Liver (tissue), 9 donors: ENCODE results near the gene DAB1. TPM values are rescaled to one million over a fixed set of nuclear protein-coding genes. Genes with fewer than 3 reads are reported as not detected.

Source experiments
- DNase-seq: peaks from one replicate; pipeline ENCODE4 v3.0.0-alpha.2; 2017; ENCODE audit warnings: low spot score
- H3K27ac ChIP-seq, 2 donors: one replicate each; pipeline ENCODE4 v1.7.0; 2013; ENCODE audit warnings: inconsistent platforms in 2 of 2, low read length in 2 of 2, control low read depth in 1 of 2, low read depth in 1 of 2, mild to moderate bottlenecking in 1 of 2
- H3K27me3 ChIP-seq, 4 donors: one replicate each; pipeline versions ENCODE4 v1.6.1 to v1.7.0; 2013; ENCODE audit warnings: low read length in 3 of 4, inconsistent platforms in 1 of 4, mild to moderate bottlenecking in 1 of 4, moderate library complexity in 1 of 4; ENCODE audit not compliant: control insufficient read depth in 4 of 4, insufficient read depth in 4 of 4
- H3K36me3 ChIP-seq, 4 donors: one replicate each; pipeline versions ENCODE4 v1.6.1 to v1.7.0; 2013; ENCODE audit warnings: low read length in 3 of 4, mild to moderate bottlenecking in 3 of 4, low read depth in 1 of 4, moderate library complexity in 1 of 4; ENCODE audit not compliant: control insufficient read depth in 4 of 4, insufficient read depth in 3 of 4
- H3K4me1 ChIP-seq, 4 donors: one replicate each; pipeline versions ENCODE4 v1.6.1 to v1.7.0; 2013; ENCODE audit warnings: low read length in 3 of 4, mild to moderate bottlenecking in 3 of 4, moderate library complexity in 1 of 4; ENCODE audit not compliant: control insufficient read depth in 4 of 4, insufficient read depth in 4 of 4
- H3K4me3 ChIP-seq, 3 donors: one replicate each; pipeline versions ENCODE4 v1.6.1 to v1.7.0; 2013; ENCODE audit warnings: low read length in 3 of 3, control low read depth in 1 of 3, low read depth in 1 of 3, mild to moderate bottlenecking in 1 of 3
- H3K9ac ChIP-seq, 2 donors: one replicate each; pipeline ENCODE4 v1.7.0; 2013; ENCODE audit warnings: low read length in 2 of 2, mild to moderate bottlenecking in 2 of 2, moderate library complexity in 2 of 2, control low read depth in 1 of 2, low read depth in 1 of 2
- H3K9me3 ChIP-seq, 4 donors: one replicate each; pipeline versions ENCODE4 v1.6.1 to v1.7.0; 2013; ENCODE audit warnings: low read length in 3 of 4; ENCODE audit not compliant: control insufficient read depth in 4 of 4
- EGR1 ChIP-seq, 2 donors: IDR thresholded peaks; 2 replicates each; pipeline ENCODE4 v1.6.1; 2016 to 2018; ENCODE audit warnings: antibody characterized with exemption in 2 of 2, low read depth in 2 of 2
- FOXA2 ChIP-seq: IDR thresholded peaks from 2 replicates; pipeline ENCODE4 v1.6.1; 2016; ENCODE audit warnings: antibody characterized with exemption
- GABPA ChIP-seq, 2 donors: IDR thresholded peaks in 1 of 2; conservative IDR thresholded peaks in 1 of 2; 2 replicates each; pipeline ENCODE4 v1.6.1; 2016; ENCODE audit warnings: antibody characterized with exemption in 2 of 2, mild to moderate bottlenecking in 1 of 2, moderate library complexity in 1 of 2
- HNF4A ChIP-seq, 2 donors: conservative IDR thresholded peaks; 2 replicates each; pipeline ENCODE4 v1.6.1; 2016; ENCODE audit warnings: antibody characterized with exemption in 2 of 2, mild to moderate bottlenecking in 2 of 2
- HNF4G ChIP-seq: IDR thresholded peaks from 2 replicates; pipeline ENCODE4 v1.6.1; 2016; ENCODE audit warnings: antibody characterized with exemption
- JUND ChIP-seq, 2 donors: IDR thresholded peaks; 2 replicates each; pipeline ENCODE4 v1.6.1; 2016; ENCODE audit warnings: antibody characterized with exemption in 2 of 2
- NR2F2 ChIP-seq: IDR thresholded peaks from 2 replicates; pipeline ENCODE4 v1.6.1; 2016; ENCODE audit warnings: antibody characterized with exemption
- RXRA ChIP-seq, 2 donors: IDR thresholded peaks; 2 replicates each; pipeline ENCODE4 v1.6.1; 2017 to 2018; ENCODE audit warnings: antibody characterized with exemption in 2 of 2, mild to moderate bottlenecking in 1 of 2
- YY1 ChIP-seq: IDR thresholded peaks from 2 replicates; pipeline ENCODE4 v1.6.1; 2016; ENCODE audit warnings: antibody characterized with exemption, mild to moderate bottlenecking
- WGBS: extraction: QIAGEN DNeasy Blood & Tissue Kit; methylation state at CpG from one replicate; pipeline ENCODE4 v1.1.7; 2013; 5-methylcytosine and 5-hydroxymethylcytosine counted together
- polyA plus RNA-seq, 2 donors: library from polyadenylated mRNA; stranded (reverse) in 1 of 2; unstranded in 1 of 2; fragments of 200-250 nt in 1 of 2; fragments of >200 nt in 1 of 2; fragmentation: Nextera tagmentation in 1 of 2; extraction: Ambion mirVana in 1 of 2; gene quantifications; one replicate each; pipeline versions ENCODE4 v1.2.1 to v1.2.3, GENCODE V29; 2013 to 2015
- total RNA-seq, 2 donors: library from RNA; depleted of rRNA; stranded (reverse); fragments of >200 nt; gene quantifications; one replicate each; pipeline ENCODE4 v1.2.3, GENCODE V29; 2014
- TF ChIP-seq, protein P1 (sequence below): fragments of 150-350 bp; IDR thresholded peaks from 2 replicates; pipeline ENCODE4 v1.5.1; 2017; ENCODE audit warnings: improper control_type of control experiment, low read depth, low read length; ENCODE audit not compliant: missing input control
- TF ChIP-seq, protein P2 (sequence below): IDR thresholded peaks from 2 replicates; pipeline ENCODE4 v1.6.1; 2016; ENCODE audit warnings: antibody characterized with exemption, mild to moderate bottlenecking
- TF ChIP-seq, protein P3 (sequence below): IDR thresholded peaks from 2 replicates; pipeline ENCODE4 v1.6.1; 2016; ENCODE audit warnings: antibody characterized with exemption
- TF ChIP-seq, protein P4 (sequence below): IDR thresholded peaks from 2 replicates; pipeline ENCODE4 v1.6.1; 2016; ENCODE audit warnings: antibody characterized with exemption
- donor health status: healthy.
- donor health status: healthy.
- donor health status: healthy.
- donor health status: healthy.
- donor health status: healthy.

The DAB1 gene
- total and polyA plus RNA-seq, 4 donors, result 0.54 to 1.7 (median 1.2) TPM

DNA sequence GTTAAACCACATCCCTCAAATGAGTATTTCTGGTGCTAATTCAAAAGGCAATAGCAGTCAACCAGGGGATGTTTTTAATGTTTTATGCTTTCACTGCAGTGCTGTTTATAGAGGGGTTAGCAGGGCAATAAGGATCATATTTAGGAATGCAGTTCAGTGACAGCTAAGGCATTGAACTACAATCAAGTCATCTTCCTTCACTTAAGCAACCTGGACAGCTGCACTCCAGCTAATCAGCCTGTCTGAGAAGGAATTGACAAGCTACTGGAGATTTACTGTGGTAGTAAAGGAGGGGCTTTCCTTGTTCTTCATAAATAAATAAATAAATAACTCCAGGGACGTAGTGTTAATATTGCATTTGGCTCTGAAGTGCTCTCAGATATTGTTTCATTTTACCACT, 93.9 kb downstream of the DAB1 start (continued):
- TF ChIP-seq, protein P1, sequence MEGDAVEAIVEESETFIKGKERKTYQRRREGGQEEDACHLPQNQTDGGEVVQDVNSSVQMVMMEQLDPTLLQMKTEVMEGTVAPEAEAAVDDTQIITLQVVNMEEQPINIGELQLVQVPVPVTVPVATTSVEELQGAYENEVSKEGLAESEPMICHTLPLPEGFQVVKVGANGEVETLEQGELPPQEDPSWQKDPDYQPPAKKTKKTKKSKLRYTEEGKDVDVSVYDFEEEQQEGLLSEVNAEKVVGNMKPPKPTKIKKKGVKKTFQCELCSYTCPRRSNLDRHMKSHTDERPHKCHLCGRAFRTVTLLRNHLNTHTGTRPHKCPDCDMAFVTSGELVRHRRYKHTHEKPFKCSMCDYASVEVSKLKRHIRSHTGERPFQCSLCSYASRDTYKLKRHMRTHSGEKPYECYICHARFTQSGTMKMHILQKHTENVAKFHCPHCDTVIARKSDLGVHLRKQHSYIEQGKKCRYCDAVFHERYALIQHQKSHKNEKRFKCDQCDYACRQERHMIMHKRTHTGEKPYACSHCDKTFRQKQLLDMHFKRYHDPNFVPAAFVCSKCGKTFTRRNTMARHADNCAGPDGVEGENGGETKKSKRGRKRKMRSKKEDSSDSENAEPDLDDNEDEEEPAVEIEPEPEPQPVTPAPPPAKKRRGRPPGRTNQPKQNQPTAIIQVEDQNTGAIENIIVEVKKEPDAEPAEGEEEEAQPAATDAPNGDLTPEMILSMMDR, result no peak

DNA sequence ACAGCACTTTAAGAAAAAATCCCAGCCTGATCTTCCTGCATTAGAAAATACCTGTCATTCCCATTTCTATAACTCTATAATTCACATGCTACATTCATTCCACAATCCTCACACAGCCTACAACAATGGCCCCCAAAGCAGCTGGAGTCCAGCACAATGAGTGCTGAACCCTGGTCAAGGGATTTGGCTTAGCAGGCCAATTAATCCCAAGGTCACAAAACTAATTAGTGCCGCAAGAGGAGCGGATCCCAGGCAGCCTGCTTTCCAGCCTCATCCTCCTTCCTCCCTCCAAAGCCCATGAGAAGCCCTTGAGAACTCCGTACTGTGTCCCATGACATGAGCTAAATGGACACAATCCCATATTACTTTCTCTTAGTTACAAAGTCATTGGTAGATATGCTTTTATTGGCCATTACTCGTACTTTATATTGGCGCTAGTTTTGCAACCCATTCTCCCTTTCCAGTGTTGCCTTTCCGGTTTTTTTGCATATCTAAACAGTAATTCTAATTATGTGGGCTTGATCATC, 94.8 kb downstream of the DAB1 start:
- no peak for DNase-seq
- peaks cover 4 to 17% (median 7%) of the 10 kb centered on the region in 4 donors for H3K4me1 ChIP-seq
- no peak overlapping the region for H3K4me3 ChIP-seq
- no peaks in the 10 kb centered on the region for H3K27me3 ChIP-seq
- H3K36me3 ChIP-seq, result no peaks in the 10 kb centered on the region
- TF ChIP-seq, protein P2, sequence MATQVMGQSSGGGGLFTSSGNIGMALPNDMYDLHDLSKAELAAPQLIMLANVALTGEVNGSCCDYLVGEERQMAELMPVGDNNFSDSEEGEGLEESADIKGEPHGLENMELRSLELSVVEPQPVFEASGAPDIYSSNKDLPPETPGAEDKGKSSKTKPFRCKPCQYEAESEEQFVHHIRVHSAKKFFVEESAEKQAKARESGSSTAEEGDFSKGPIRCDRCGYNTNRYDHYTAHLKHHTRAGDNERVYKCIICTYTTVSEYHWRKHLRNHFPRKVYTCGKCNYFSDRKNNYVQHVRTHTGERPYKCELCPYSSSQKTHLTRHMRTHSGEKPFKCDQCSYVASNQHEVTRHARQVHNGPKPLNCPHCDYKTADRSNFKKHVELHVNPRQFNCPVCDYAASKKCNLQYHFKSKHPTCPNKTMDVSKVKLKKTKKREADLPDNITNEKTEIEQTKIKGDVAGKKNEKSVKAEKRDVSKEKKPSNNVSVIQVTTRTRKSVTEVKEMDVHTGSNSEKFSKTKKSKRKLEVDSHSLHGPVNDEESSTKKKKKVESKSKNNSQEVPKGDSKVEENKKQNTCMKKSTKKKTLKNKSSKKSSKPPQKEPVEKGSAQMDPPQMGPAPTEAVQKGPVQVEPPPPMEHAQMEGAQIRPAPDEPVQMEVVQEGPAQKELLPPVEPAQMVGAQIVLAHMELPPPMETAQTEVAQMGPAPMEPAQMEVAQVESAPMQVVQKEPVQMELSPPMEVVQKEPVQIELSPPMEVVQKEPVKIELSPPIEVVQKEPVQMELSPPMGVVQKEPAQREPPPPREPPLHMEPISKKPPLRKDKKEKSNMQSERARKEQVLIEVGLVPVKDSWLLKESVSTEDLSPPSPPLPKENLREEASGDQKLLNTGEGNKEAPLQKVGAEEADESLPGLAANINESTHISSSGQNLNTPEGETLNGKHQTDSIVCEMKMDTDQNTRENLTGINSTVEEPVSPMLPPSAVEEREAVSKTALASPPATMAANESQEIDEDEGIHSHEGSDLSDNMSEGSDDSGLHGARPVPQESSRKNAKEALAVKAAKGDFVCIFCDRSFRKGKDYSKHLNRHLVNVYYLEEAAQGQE, result no peak
- TF ChIP-seq HNF4G, result no peak
- TF ChIP-seq RXRA (IDR thresholded peaks at IDR 0.05), result no peak
- TF ChIP-seq NR2F2, result no peak
- TF ChIP-seq FOXA2, result no peak
- TF ChIP-seq GABPA (IDR thresholded peaks at IDR 0.05 in 1 of 2, conservative IDR thresholded peaks at IDR 0.05 in 1 of 2), result no peak
- TF ChIP-seq, protein P3, sequence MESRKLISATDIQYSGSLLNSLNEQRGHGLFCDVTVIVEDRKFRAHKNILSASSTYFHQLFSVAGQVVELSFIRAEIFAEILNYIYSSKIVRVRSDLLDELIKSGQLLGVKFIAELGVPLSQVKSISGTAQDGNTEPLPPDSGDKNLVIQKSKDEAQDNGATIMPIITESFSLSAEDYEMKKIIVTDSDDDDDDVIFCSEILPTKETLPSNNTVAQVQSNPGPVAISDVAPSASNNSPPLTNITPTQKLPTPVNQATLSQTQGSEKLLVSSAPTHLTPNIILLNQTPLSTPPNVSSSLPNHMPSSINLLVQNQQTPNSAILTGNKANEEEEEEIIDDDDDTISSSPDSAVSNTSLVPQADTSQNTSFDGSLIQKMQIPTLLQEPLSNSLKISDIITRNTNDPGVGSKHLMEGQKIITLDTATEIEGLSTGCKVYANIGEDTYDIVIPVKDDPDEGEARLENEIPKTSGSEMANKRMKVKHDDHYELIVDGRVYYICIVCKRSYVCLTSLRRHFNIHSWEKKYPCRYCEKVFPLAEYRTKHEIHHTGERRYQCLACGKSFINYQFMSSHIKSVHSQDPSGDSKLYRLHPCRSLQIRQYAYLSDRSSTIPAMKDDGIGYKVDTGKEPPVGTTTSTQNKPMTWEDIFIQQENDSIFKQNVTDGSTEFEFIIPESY, result no peak
- TF ChIP-seq, protein P1, result no peak
- TF ChIP-seq, protein P4, sequence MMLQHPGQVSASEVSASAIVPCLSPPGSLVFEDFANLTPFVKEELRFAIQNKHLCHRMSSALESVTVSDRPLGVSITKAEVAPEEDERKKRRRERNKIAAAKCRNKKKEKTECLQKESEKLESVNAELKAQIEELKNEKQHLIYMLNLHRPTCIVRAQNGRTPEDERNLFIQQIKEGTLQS, result no peak
- no peak for TF ChIP-seq HNF4A (conservative IDR thresholded peaks at IDR 0.05)
- TF ChIP-seq EGR1 (IDR thresholded peaks at IDR 0.05; ENCODE audit: low read depth in 2 of 2), result no peak
- TF ChIP-seq YY1, result no peak
- no peak for TF ChIP-seq JUND (IDR thresholded peaks at IDR 0.05)
- WGBS, result 94% methylated on average over 6 of the region's 6 CpGs
- no peaks in the 10 kb centered on the region for H3K9me3 ChIP-seq
- no peak overlapping the region for H3K9ac ChIP-seq
- no peak overlapping the region for H3K27ac ChIP-seq
